K562 (cell line): ENCODE data around the gene MBLAC2. TPM values are rescaled to one million over a fixed set of nuclear protein-coding genes. Genes with fewer than 3 reads are reported as not detected.

Experiments
- CBX8 ChIP-seq: fragments of 200-600 bp; sonication (generic); IDR thresholded peaks from 2 replicates; pipeline ENCODE4 v1.6.1; 2012; ENCODE audit warnings: borderline replicate concordance, mixed run types, low read depth, mild to moderate bottlenecking, moderate library complexity, mixed read lengths, low read length, control low read depth, inconsistent platforms; ENCODE audit not compliant: poor library complexity, severe bottlenecking; ENCODE audit errors: extremely low read depth
- FOXP1 ChIP-seq: sonication (generic); formaldehyde crosslinking; IDR thresholded peaks from 2 replicates; pipeline ENCODE4 v1.8.0; 2022; ENCODE audit warnings: mild to moderate bottlenecking, missing genetic modification reagents
- GABPB1 ChIP-seq: sonication (generic); formaldehyde crosslinking; IDR thresholded peaks from 2 replicates; pipeline ENCODE4 v1.8.0; 2022; ENCODE audit warnings: mild to moderate bottlenecking, missing genetic modification reagents
- GABPB2 ChIP-seq: fragments of 250-450 bp; sonication (Bioruptor Pico); conservative IDR thresholded peaks from 2 replicates; pipeline ENCODE4 v1.5.1; 2021; ENCODE audit warnings: mild to moderate bottlenecking
- GATA2 ChIP-seq: sonication (generic); formaldehyde crosslinking; IDR thresholded peaks from 2 replicates; pipeline ENCODE4 v1.4.0; 2020; ENCODE audit warnings: mild to moderate bottlenecking, missing genetic modification reagents
- HDAC3 ChIP-seq: fragments of 450-650 bp; IDR thresholded peaks from 2 replicates; pipeline ENCODE4 v1.6.1; 2018; ENCODE audit warnings: borderline replicate concordance, mild to moderate bottlenecking, moderate library complexity; ENCODE audit not compliant: partially characterized antibody
- HMG20B ChIP-seq: fragments of 250-450 bp; sonication (Bioruptor Pico); IDR thresholded peaks from 2 replicates; pipeline ENCODE4 v1.5.0; 2021; ENCODE audit warnings: mild to moderate bottlenecking
- NR2F6 ChIP-seq: fragments of 450-650 bp; formaldehyde crosslinking; IDR thresholded peaks from 2 replicates; pipeline ENCODE4 v1.4.0; 2020; ENCODE audit warnings: mild to moderate bottlenecking
- PHB2 ChIP-seq: fragments of 450-650 bp; IDR thresholded peaks from 2 replicates; pipeline ENCODE4 v1.6.1; 2017; ENCODE audit warnings: low read depth
- SMARCB1 ChIP-seq: IDR thresholded peaks from 2 replicates; pipeline ENCODE4 v1.6.1; 2011; ENCODE audit warnings: improper control_type of control experiment, low read depth; ENCODE audit not compliant: insufficient read length
- SMARCC2 ChIP-seq: fragments of 450-650 bp; IDR thresholded peaks from 2 replicates; pipeline ENCODE4 v1.6.1; 2017; ENCODE audit warnings: antibody characterized with exemption, moderate library complexity, mild to moderate bottlenecking, low read depth
- TEAD1 ChIP-seq, 2 experiments: fragments of 450-650 bp in 1 of 2; sonication (generic) in 1 of 2; formaldehyde crosslinking; IDR thresholded peaks; 2 replicates each; pipeline versions ENCODE4 v1.4.0 to v1.8.0; 2020 to 2022; ENCODE audit warnings: mild to moderate bottlenecking in 2 of 2, missing genetic modification reagents in 1 of 2
- ZC3H11A ChIP-seq: IDR thresholded peaks from 2 replicates; pipeline ENCODE4 v1.6.1; 2012; ENCODE audit warnings: low read depth, low read length, improper control_type of control experiment
- ZNF134 ChIP-seq: fragments of 250-450 bp; sonication (Bioruptor Pico); conservative IDR thresholded peaks from 2 replicates; pipeline ENCODE4 v1.4.0; 2020
- ZNF197 ChIP-seq: fragments of 200-800 bp; sonication (Bioruptor generic); IDR thresholded peaks from 2 replicates; pipeline ENCODE4 v1.6.1; 2016; ENCODE audit warnings: low read depth, missing genetic modification characterization, missing compliant biosample characterization
- ZNF232 ChIP-seq: sonication (generic); formaldehyde crosslinking; IDR thresholded peaks from 2 replicates; pipeline ENCODE4 v1.8.0; 2022; ENCODE audit warnings: mild to moderate bottlenecking, missing genetic modification reagents
- ZSCAN29 ChIP-seq: fragments of 450-650 bp; IDR thresholded peaks from 2 replicates; pipeline ENCODE4 v1.6.1; 2017
- polyA plus RNA-seq, 8 experiments: library from polyadenylated mRNA; depleted of rRNA in 4 of 8; stranded (reverse) in 5 of 8; unstranded in 3 of 8; fragments of >200 nt; fragmentation: Nextera tagmentation in 2 of 8; fragmentation: Illumina TruSeq in 1 of 8; extraction: Ambion mirVana in 2 of 8; extraction: Trizol in 1 of 8; gene quantifications; 2 replicates each; pipeline versions ENCODE4 v1.2.1 to v1.2.3, GENCODE V29; 2011 to 2014; ENCODE audit warnings: inconsistent platforms in 1 of 8, missing spikeins in 1 of 8
- total RNA-seq, 7 experiments: library from RNA; depleted of rRNA in 6 of 7; stranded (reverse); fragments of >200 nt in 6 of 7; fragmentation: Illumina TruSeq in 2 of 7; extraction: Trizol in 2 of 7; gene quantifications; 2 replicates each; pipeline versions ENCODE4 v1.2.1 to v1.2.3, GENCODE V29; 2011 to 2021; ENCODE audit warnings: low replicate concordance in 1 of 7
- TF ChIP-seq, protein P1 (sequence below): sonication (generic); formaldehyde crosslinking; IDR thresholded peaks from 2 replicates; pipeline ENCODE4 v1.8.0; 2023; ENCODE audit warnings: missing genetic modification reagents, mild to moderate bottlenecking, borderline replicate concordance
- TF ChIP-seq, protein P2 (sequence below): fragments of 250-450 bp; sonication (Bioruptor Pico); IDR thresholded peaks from 2 replicates; pipeline ENCODE4 v1.4.0; 2020; ENCODE audit warnings: mild to moderate bottlenecking

Gene MBLAC2
- total and polyA plus RNA-seq, 9 of the 15 experiments (the other 6 are each of a cell fraction or from before 2014, with no cell fraction given) = 2.4 to 13.1 (median 10.3) TPM

DNA sequence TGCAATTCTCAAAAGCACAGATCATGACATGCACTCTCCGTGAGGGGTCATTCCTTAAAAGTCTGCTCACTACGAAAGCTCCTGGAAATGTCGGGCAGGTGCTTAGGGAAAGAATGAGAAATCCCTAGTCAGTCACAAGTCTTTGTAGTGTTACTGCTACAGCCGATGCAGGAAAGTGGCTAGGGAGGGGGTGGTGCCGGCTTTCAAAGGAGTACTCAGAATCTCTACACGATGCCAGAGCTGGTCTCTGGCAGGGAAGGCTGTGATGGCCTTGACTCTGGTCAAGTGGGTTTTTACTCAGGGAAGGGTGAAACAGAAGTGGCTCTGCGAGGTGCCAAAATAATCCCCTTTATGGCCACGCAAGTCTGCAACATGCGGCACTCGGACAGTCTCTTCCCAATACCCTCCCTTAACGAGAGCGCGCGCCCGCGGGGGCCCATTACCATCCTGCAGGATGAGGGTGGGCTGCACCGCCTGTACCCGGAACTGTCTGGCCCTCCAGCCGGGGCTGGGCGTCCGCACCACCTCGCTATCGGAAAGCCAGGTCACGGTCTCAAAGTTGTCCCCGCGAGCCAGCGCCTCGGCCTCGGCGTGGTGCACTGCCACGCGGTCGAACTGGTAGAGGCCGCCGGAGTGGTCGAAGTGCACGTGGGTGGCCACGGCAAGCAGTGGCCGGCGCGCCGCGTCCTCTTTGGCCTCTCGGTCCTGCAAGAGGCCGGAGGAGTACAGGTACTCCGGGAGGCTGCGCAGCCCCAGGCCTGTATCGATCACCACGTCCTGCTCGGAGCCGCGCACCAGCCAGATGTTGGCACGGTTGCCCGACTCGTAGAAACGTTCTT lies 956 bp downstream of the MBLAC2 start (continued):
- no peak; the same call in 1 of the 2 replicates for TF ChIP-seq ZNF197 (CRISPR knock-in tag)
- TF ChIP-seq ZNF134 (CRISPR knock-in tag) = no peak
- TF ChIP-seq PHB2 = no peak
- TF ChIP-seq CBX8 = no peak
- TF ChIP-seq, protein P1, sequence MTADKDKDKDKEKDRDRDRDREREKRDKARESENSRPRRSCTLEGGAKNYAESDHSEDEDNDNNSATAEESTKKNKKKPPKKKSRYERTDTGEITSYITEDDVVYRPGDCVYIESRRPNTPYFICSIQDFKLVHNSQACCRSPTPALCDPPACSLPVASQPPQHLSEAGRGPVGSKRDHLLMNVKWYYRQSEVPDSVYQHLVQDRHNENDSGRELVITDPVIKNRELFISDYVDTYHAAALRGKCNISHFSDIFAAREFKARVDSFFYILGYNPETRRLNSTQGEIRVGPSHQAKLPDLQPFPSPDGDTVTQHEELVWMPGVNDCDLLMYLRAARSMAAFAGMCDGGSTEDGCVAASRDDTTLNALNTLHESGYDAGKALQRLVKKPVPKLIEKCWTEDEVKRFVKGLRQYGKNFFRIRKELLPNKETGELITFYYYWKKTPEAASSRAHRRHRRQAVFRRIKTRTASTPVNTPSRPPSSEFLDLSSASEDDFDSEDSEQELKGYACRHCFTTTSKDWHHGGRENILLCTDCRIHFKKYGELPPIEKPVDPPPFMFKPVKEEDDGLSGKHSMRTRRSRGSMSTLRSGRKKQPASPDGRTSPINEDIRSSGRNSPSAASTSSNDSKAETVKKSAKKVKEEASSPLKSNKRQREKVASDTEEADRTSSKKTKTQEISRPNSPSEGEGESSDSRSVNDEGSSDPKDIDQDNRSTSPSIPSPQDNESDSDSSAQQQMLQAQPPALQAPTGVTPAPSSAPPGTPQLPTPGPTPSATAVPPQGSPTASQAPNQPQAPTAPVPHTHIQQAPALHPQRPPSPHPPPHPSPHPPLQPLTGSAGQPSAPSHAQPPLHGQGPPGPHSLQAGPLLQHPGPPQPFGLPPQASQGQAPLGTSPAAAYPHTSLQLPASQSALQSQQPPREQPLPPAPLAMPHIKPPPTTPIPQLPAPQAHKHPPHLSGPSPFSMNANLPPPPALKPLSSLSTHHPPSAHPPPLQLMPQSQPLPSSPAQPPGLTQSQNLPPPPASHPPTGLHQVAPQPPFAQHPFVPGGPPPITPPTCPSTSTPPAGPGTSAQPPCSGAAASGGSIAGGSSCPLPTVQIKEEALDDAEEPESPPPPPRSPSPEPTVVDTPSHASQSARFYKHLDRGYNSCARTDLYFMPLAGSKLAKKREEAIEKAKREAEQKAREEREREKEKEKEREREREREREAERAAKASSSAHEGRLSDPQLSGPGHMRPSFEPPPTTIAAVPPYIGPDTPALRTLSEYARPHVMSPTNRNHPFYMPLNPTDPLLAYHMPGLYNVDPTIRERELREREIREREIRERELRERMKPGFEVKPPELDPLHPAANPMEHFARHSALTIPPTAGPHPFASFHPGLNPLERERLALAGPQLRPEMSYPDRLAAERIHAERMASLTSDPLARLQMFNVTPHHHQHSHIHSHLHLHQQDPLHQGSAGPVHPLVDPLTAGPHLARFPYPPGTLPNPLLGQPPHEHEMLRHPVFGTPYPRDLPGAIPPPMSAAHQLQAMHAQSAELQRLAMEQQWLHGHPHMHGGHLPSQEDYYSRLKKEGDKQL (CRISPR knock-in tag) = peak; percentile 63; the same call in 1 of the 2 replicates
- peak; percentile 20; the same call in 1 of the 2 replicates for TF ChIP-seq FOXP1
- no peak for TF ChIP-seq SMARCC2
- no peak for TF ChIP-seq NR2F6 (CRISPR knock-in tag)
- peak; percentile 21; the same call in 1 of the 2 replicates for TF ChIP-seq GATA2 (CRISPR knock-in tag)
- TF ChIP-seq, protein P2, sequence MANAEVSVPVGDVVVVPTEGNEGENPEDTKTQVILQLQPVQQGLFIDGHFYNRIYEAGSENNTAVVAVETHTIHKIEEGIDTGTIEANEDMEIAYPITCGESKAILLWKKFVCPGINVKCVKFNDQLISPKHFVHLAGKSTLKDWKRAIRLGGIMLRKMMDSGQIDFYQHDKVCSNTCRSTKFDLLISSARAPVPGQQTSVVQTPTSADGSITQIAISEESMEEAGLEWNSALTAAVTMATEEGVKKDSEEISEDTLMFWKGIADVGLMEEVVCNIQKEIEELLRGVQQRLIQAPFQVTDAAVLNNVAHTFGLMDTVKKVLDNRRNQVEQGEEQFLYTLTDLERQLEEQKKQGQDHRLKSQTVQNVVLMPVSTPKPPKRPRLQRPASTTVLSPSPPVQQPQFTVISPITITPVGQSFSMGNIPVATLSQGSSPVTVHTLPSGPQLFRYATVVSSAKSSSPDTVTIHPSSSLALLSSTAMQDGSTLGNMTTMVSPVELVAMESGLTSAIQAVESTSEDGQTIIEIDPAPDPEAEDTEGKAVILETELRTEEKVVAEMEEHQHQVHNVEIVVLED (CRISPR knock-in tag) = no peak
- no peak for TF ChIP-seq ZC3H11A
- no peak for TF ChIP-seq GABPB2 (CRISPR knock-in tag)
- no peak for TF ChIP-seq ZSCAN29
- no peak for TF ChIP-seq SMARCB1
- peak in 1 of 2 experiments; percentile 87; a peak in 2 of 4 replicates for TF ChIP-seq TEAD1 (CRISPR knock-in tag; IDR thresholded peaks at IDR 0.05)
- 0 out of 2 replicates have a peak, but pooled peaks have one; percentile 13 for TF ChIP-seq GABPB1
- no peak for TF ChIP-seq HDAC3
- no peak for TF ChIP-seq HMG20B (CRISPR knock-in tag)
- TF ChIP-seq ZNF232 = 0 out of 2 replicates have a peak, but pooled peaks have one; percentile 86
